Activated naive CD4-positive, alpha-beta T cell treated with anti-CD3 and anti-CD28 coated beads, Interleukin-2, amount 10 ng/mL, durations not matched to agents 7 days and 5 days (primary cell): Measurements from ENCODE around the gene TNNI3K.
"Not testable (repeated sequence)": the region's sequence is repeated elsewhere in the genome, so short reads cannot be mapped to it uniquely, and the experiment has no call there.

Experiments used
- CTCF ChIA-PET: fragments of 350-600 bp; sonication (Branson Sonifier 250); formaldehyde crosslinking; loops from one replicate; lab custom pipeline; 2021; ENCODE audit warnings: antibody characterized with exemption; lab: Charles Lee
- DNase-seq: peaks from one replicate; pipeline ENCODE4 v3.0.0-alpha.2; 2020
- H3K27ac Mint-ChIP-seq: one replicate; pipeline ENCODE4 v1.8.0; 2021; ENCODE audit warnings: mild to moderate bottlenecking, moderate library complexity, mixed read lengths
- H3K27me3 Mint-ChIP-seq: one replicate; pipeline ENCODE4 v1.8.0; 2021; ENCODE audit warnings: mild to moderate bottlenecking, mixed read lengths
- H3K36me3 Mint-ChIP-seq: one replicate; pipeline ENCODE4 v1.8.0; 2021; ENCODE audit warnings: mixed read lengths
- H3K4me1 Mint-ChIP-seq: one replicate; pipeline ENCODE4 v1.8.0; 2021; ENCODE audit warnings: mixed read lengths
- H3K4me3 Mint-ChIP-seq: one replicate; pipeline ENCODE4 v1.8.0; 2021; ENCODE audit warnings: mild to moderate bottlenecking, moderate library complexity, mixed read lengths
- H3K9me3 Mint-ChIP-seq: one replicate; pipeline ENCODE4 v1.8.0; 2021; ENCODE audit warnings: mixed read lengths

Gene TNNI3K

DNA sequence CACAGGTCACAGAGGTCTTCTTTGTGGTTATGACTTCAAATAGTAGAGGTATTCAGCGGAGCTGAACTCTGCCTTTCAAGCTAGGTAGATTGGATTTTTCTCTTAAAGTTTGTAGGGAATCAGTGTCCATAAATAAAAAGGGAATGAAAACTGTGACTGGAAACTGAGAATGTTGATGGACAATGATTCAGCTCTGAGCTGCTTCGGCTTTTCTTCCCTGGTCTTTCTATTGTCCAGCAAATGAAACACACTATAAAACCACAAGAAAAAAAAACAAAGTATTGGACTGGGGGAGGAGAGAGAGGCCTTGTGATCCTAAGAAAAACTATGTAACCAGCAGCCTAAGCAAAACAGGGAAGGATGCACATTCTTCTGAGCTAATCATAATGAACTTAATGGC, 11.1 kb downstream of the TNNI3K start:
- CTCF ChIA-PET: no interaction called here
- no peaks in the 10 kb centered on the region for H3K36me3 Mint-ChIP-seq

DNA sequence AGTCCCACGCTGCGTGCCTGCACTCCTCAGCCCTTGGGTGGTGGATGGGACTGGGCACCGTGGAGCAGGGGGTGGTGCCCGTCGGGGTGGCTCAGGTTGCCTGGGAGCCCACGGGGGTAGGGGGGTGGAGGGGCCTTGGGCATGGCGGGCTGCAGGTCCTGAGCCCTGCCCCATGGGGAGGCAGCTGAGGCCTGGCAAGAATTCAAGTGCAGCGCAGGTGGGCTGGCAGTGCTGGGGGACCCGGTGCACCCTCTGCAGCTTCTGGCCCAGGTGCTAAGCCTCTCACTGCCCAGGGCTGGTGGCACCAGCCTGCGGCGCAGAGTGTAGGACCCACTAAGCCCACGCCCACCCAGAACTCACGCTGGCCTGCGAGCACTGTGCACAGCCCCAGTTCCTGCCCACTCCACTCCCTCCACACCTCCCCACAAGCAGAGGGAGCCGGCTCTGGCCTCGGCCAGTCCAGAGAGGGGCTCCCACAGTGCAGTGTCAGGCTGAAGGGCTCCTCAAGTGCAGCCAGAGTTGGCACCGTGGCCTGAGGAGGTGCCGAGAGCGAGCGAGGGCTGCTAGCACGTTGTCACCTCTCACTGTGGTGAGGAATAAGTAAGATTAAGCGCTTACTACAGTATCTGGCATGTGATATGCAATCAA, 12.8 kb downstream of the TNNI3K start:
- Mint-ChIP-seq H3K4me3 (no peak overlapping the region), H3K27ac (no peak overlapping the region), H3K4me1 (no peaks in the 10 kb centered on the region), H3K36me3 (no peaks in the 10 kb centered on the region), H3K9me3 (peaks cover 6% of the 10 kb centered on the region), H3K27me3 (no peaks in the 10 kb centered on the region)
- DNase-seq: no peak
- CTCF ChIA-PET: no interaction called here

More for the DNA sequence above, 11.1 kb downstream of the TNNI3K start:
- H3K4me1 Mint-ChIP-seq: no peaks in the 10 kb centered on the region
- H3K9me3 Mint-ChIP-seq: peaks cover 7% of the 10 kb centered on the region
- no peak for DNase-seq
- no peak overlapping the region for H3K27ac Mint-ChIP-seq
- H3K4me3 Mint-ChIP-seq: no peak overlapping the region
- no peaks in the 10 kb centered on the region for H3K27me3 Mint-ChIP-seq

DNA sequence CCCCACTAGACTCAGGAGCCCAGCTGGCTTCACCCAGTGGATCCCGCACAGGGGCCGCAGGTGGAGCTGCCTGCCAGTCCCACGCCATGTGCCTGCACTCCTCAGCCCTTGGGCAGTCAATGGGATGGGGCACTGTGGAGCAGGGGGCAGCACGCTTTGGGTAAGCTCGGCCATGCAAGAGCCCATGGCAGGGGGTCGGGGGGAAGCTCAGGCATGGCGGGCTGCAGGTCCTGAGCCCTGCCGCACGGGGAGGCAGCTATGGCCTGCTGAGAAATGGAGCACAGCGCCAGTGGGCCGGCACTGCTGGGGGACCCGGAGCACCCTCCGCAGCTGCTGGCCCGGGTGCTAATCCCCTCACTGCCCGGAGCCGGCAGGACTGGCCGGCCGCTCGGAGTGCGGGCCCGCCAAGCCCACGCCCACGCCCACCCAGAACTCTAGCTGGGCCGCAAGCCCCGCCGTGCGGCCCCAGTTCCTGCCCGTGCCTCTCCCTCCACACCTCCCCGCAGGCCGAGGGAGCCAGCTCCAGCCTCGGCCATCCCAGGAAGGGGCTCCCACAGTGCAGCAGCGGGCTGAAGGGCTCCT, 18.1 kb downstream of the TNNI3K start:
- H3K9me3 Mint-ChIP-seq, H3K27me3 Mint-ChIP-seq, CTCF ChIA-PET, H3K27ac Mint-ChIP-seq, DNase-seq, H3K4me1 Mint-ChIP-seq, H3K36me3 Mint-ChIP-seq, H3K4me3 Mint-ChIP-seq: not testable (repeated sequence)

DNA sequence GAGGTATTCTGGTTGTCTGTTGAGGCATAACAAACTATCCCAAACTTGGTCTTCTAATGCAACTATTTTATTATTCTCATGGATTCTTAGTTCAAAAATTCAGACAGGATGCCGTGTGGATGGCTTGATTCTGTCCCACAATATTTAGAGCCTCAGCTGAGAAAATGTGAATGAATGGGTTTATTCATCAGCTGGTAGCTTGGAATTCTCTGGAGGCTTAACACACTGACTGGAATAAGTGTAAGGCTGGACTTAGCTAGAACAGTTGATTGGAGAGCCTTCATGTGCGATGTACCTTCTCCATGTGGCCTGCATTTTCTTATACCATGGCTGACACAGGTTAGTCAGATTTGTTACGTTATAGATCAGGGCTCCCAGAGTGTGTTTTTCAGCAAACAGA, 30.8 kb downstream of the TNNI3K start:
- no peak for DNase-seq
- no peak overlapping the region for H3K27ac Mint-ChIP-seq
- H3K4me3 Mint-ChIP-seq: no peak overlapping the region
- no peaks in the 10 kb centered on the region for H3K9me3 Mint-ChIP-seq
- H3K4me1 Mint-ChIP-seq: no peaks in the 10 kb centered on the region
- H3K27me3 Mint-ChIP-seq: no peaks in the 10 kb centered on the region
- CTCF ChIA-PET: no interaction called here
- H3K36me3 Mint-ChIP-seq: no peaks in the 10 kb centered on the region

DNA sequence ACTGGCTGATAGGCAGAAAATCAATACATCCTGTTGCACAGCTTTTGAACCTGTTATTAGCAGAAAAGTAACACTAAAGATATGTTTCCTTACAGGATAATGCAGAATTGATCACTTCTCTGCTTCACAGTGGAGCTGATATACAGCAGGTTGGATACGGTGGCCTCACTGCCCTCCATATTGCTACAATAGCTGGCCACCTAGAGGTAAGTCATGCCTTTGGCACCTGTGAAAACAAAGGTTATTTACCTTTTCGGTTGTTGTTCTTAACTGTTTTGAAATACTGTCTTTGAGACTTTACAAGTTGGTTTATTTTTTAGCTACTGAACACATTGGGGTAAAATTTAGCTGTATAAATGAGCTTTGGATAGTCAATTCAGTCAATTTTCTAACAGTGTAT, 36.3 kb downstream of the TNNI3K start:
- no peak overlapping the region for H3K4me3 Mint-ChIP-seq
- no peaks in the 10 kb centered on the region for H3K9me3 Mint-ChIP-seq

DNA sequence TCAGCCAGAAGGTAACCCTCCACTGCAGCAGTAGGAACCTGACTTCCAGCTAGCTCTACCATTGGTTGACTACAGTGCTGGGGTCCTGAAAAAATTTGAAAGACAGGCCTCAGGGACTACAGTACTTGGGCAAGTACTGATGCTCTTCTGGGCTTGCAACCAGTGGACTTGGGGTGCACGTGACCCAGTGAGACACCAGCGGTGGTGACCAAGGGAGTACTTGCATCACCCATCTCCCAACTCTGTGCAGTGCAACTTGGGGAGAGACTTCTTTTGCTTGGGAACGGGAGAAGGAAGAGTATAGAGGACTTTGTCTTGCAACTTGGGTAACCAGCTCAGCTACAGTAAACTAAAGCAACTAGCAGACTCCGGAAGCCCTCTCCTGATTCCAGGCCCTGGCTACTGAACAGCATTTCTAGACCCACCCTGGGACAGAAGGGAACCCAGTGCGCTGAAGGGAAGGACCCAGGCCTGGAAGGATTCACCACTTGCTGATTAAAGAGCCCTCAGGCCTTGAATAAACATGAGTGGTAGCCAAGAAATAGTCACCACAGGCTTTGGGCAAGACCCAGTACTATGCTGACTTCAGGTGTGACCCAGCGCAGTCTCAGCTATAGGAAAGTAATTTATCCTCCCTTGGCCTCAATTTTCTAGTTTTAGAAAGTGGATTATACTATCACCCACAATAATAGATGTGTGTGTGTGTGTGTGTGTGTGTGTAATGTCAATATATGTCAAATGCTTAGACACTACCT, 45.6 kb downstream of the TNNI3K start:
- H3K9me3 Mint-ChIP-seq: no peaks in the 10 kb centered on the region
- H3K4me3 Mint-ChIP-seq: no peak overlapping the region
- no peaks in the 10 kb centered on the region for H3K27me3 Mint-ChIP-seq
- H3K27ac Mint-ChIP-seq: no peak overlapping the region
- H3K4me1 Mint-ChIP-seq: no peaks in the 10 kb centered on the region
- H3K36me3 Mint-ChIP-seq: no peaks in the 10 kb centered on the region
- no peak for DNase-seq
- CTCF ChIA-PET: no interaction called here

More for the DNA sequence above, 36.3 kb downstream of the TNNI3K start:
- Mint-ChIP-seq H3K27me3 (no peaks in the 10 kb centered on the region), H3K36me3 (no peaks in the 10 kb centered on the region), H3K27ac (no peak overlapping the region), H3K4me1 (no peaks in the 10 kb centered on the region)
- no peak for DNase-seq
- CTCF ChIA-PET: no interaction called here

DNA sequence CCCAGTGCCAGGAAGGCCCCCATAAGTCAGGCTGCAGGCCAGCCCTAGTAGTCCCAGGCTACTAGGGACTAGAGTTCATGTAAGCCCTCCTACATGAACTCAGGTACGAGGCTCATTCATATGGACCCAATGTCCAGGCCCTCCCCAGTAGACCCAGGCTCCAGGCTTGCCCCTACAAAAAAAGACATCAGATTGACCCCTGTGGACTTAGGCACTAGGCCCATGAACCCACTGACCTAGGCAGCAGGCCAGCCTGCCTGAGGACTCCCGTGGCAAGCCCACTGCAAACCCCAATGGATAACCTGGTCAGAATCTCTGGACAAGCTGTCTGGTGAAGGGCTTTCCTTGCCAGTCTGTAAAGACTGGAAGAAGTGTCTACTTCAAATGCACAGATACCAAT, 51.2 kb downstream of the TNNI3K start:
- Mint-ChIP-seq H3K4me1 (no peaks in the 10 kb centered on the region), H3K27ac (no peak overlapping the region), H3K27me3 (no peaks in the 10 kb centered on the region), H3K4me3 (no peak overlapping the region), H3K9me3 (no peaks in the 10 kb centered on the region), H3K36me3 (no peaks in the 10 kb centered on the region)
- CTCF ChIA-PET: no interaction called here
- no peak for DNase-seq

DNA sequence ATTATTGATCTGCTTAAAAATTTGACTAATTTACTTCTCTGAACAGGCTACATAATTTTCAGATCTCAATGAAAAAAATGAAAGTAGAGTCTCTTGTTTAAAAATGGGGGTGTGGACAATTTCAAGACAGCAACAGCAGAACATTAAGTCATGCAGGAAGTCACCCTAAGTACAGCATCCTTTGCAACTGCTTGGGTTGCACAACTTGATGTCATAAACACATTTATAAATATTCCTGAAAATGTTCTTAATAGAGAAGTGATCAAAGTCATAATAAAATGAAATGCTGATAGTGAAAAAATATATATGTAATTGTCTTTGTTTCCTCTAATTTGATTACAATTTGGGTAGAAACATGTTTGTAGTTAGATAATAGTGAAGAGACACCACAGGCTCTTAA, 79.3 kb downstream of the TNNI3K start:
- Mint-ChIP-seq H3K4me3 (no peak overlapping the region), H3K9me3 (no peaks in the 10 kb centered on the region), H3K4me1 (no peaks in the 10 kb centered on the region), H3K36me3 (no peaks in the 10 kb centered on the region), H3K27me3 (no peaks in the 10 kb centered on the region), H3K27ac (no peak overlapping the region)
- no peak for DNase-seq
- CTCF ChIA-PET: no interaction called here

DNA sequence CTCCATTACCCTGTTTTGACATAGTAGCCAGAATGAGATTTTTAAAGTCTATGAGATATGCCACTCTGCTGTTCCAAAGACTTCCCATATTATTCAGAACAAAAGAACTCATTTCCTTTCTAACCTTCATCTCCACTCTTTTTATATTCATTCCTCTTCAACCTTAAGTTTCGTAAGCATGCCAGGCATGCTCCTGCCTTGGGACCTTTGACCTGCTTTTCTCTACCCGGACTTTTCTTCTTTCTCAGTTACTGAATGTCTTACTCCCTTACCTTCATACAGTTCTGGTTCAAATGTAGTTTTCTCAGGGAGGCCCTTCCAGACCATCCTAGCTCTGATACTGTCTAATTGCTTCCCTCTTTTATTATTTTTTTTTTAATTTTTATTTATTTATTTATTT, 81.1 kb downstream of the TNNI3K start:
- no peak overlapping the region for H3K27ac Mint-ChIP-seq

DNA sequence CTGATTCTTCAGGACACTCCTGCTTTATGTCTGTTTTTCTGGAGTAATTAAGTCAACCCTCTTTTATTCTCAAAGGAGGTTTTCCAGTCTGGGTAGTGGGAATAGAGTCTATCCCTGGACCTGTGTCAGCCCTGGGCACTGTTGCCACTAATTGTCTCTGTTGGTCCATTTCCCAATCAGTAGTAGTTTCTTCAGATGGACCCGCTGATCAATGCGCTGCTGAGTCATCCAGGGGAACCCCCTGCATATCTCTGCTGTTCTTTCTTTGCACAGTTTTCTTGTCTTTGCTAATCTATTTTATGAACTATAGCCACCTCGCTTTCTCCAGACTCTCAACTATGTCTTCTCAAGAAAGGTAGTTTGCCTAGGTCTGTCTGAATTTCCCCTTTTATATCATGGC, 82.5 kb downstream of the TNNI3K start:
- no peak overlapping the region for H3K4me3 Mint-ChIP-seq
- DNase-seq: no peak
- no peaks in the 10 kb centered on the region for H3K9me3 Mint-ChIP-seq
- no peaks in the 10 kb centered on the region for H3K4me1 Mint-ChIP-seq
- H3K27me3 Mint-ChIP-seq: no peaks in the 10 kb centered on the region
- H3K27ac Mint-ChIP-seq: no peak overlapping the region
- no peaks in the 10 kb centered on the region for H3K36me3 Mint-ChIP-seq
- CTCF ChIA-PET: no interaction called here

More for the DNA sequence above, 81.1 kb downstream of the TNNI3K start:
- Mint-ChIP-seq H3K9me3 (no peaks in the 10 kb centered on the region), H3K4me3 (no peak overlapping the region), H3K4me1 (no peaks in the 10 kb centered on the region), H3K36me3 (no peaks in the 10 kb centered on the region), H3K27me3 (no peaks in the 10 kb centered on the region)
- no peak for DNase-seq
- CTCF ChIA-PET: no interaction called here

DNA sequence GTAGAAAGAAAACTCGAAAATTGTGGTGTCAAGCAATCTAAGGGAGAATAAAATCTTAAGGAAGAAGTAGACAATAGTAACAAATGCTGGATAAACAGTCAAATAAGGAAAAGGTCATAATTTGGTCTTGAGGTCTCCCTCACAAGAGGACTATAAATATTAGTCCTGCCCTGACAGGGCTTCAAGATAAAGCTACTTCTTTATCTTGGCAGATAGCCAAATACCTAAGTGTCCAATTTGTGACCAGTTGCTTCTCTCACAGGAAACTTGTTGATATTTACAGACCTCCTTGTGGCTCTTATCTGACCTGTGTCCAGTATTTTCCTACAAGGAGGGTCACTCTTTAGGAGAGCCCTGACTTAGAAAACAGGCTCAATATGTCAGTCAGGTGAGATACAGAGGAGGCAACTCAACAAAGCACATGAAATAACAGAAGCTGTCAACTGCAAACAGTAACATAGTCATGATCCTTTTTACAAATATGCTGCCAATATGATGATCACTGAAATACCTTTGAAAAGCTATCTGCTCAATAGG, 88.8 kb downstream of the TNNI3K start:
- Mint-ChIP-seq H3K27ac (no peak overlapping the region), H3K4me3 (no peak overlapping the region), H3K36me3 (no peaks in the 10 kb centered on the region), H3K4me1 (no peaks in the 10 kb centered on the region), H3K9me3 (no peaks in the 10 kb centered on the region), H3K27me3 (no peaks in the 10 kb centered on the region)
- DNase-seq: no peak
- CTCF ChIA-PET: no interaction called here

DNA sequence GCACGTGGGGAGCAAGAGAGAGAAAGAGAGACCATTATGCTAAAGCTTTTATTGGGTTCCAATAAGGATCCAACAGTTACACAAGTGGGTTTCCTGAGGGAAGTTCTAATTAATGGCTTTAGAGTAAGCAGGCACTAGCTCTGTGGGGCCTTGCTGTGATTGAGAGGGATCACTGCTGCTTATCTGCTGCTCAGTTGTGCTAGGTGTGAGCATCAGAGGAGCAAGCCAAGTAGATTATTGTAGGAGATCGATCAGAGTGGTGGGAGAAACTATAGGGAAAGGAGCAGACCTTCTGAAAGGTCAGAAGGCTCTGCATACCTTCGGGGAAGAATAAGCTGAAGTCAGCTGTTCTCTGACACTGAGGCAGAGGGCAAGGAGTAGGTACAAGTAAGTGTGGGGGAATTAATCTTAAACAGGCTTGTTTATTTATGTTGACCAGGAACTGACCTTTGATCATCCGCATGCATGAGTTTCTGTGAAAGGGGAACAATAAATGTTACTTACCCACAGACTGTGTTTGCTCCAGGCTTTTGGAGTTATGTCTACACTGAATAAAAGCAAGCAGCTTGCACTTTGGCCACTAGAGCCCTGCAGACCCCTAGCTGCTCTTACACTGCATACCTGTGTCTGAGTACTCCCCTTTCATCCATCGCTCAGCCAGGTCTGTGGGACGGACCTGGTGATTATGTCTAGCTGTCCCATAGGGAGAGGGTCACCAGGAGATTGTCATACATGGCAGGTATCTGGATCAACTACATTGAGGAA, 89.7 kb downstream of the TNNI3K start:
- Mint-ChIP-seq H3K4me1 (no peaks in the 10 kb centered on the region), H3K36me3 (no peaks in the 10 kb centered on the region), H3K27me3 (no peaks in the 10 kb centered on the region), H3K27ac (no peak overlapping the region), H3K9me3 (no peaks in the 10 kb centered on the region), H3K4me3 (no peak overlapping the region)
- CTCF ChIA-PET: no interaction called here
- no peak for DNase-seq

DNA sequence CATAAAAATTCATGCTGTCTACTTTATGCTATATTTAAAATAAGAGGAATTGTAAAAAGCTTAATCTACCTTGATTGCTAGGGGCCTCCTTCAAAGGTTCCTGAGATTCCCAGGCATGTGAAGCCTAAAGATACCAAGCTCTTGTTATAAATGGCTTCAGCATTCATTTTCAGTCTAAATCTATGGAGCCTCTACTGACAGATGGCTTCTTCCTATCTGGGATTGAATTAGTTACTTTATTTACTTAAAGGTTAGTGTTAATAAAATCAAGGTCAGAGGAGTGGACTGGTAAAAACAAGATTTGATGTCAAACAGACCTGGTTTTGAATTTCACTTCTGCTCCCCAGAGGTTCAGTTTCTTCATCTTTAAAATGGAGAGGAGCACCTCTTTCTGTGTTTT, 93.7 kb downstream of the TNNI3K start:
- CTCF ChIA-PET: no interaction called here
- no peak overlapping the region for H3K27ac Mint-ChIP-seq
- no peaks in the 10 kb centered on the region for H3K27me3 Mint-ChIP-seq
- H3K36me3 Mint-ChIP-seq: no peaks in the 10 kb centered on the region
- no peak for DNase-seq
- H3K9me3 Mint-ChIP-seq: no peaks in the 10 kb centered on the region
- H3K4me1 Mint-ChIP-seq: no peaks in the 10 kb centered on the region
- no peak overlapping the region for H3K4me3 Mint-ChIP-seq

DNA sequence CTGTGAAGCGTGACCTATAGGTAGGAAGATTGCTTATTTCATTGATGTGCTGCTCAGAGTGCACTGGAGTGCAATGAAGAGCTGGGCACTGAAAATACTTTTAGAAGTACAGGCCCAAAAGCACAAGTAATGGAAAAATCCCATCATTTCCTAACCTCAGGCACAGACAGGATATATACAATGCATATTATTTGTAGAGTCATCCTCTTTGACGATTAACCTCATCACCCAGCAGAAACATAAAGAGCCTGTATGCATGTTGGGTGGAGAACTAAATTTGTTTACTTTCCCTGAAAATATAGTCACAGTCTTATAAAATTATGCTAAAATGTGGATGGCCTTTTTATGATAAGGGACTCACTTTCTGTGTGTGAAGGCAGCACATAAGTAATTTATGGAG, 98.1 kb downstream of the TNNI3K start:
- CTCF ChIA-PET: no interaction called here
- Mint-ChIP-seq H3K27me3 (no peaks in the 10 kb centered on the region), H3K9me3 (no peaks in the 10 kb centered on the region), H3K27ac (no peak overlapping the region), H3K36me3 (no peaks in the 10 kb centered on the region), H3K4me1 (no peaks in the 10 kb centered on the region), H3K4me3 (no peak overlapping the region)
- DNase-seq: no peak
